Measurements from ENCODE around the gene FOXQ1. TPM values are rescaled to one million over a fixed set of nuclear protein-coding genes. Genes with fewer than 3 reads are reported as not detected.

The FOXQ1 gene
- total and polyA plus RNA-seq, 2 of the 13 experiments (the other 11 are each of a cell fraction or from before 2014, with no cell fraction given): 35.2 to 39.8 TPM

GRCh38 chr6:1264619-1265445 is 47.1 kb upstream of the FOXQ1 start (continued):
- TF ChIP-seq ZNF275 (CRISPR knock-in tag; IDR thresholded peaks at IDR 0.05; ENCODE audit: borderline replicate concordance) (no peak), SRF (IDR thresholded peaks at IDR 0.05; ENCODE audit: low read depth, low read length) (no peak), ZNF770 (CRISPR knock-in tag; IDR thresholded peaks at IDR 0.05) (peak; percentile 90), TSC22D2 (CRISPR knock-in tag; IDR thresholded peaks at IDR 0.05; ENCODE audit: borderline replicate concordance) (no peak), TFDP1 (CRISPR knock-in tag; IDR thresholded peaks at IDR 0.05; ENCODE audit: borderline replicate concordance) (no peak), BRF2 (CRISPR knock-in tag; IDR thresholded peaks at IDR 0.05) (no peak), ZNF615 (CRISPR knock-in tag; IDR thresholded peaks at IDR 0.05; ENCODE audit: borderline replicate concordance) (no peak), ELF3 (CRISPR knock-in tag; IDR thresholded peaks at IDR 0.05) (no peak), NBN (conservative IDR thresholded peaks at IDR 0.05) (no peak), ZNF772 (CRISPR knock-in tag; IDR thresholded peaks at IDR 0.05) (0 out of 2 replicates have a peak, but pooled peaks have one; percentile 51), SP5 (CRISPR knock-in tag; IDR thresholded peaks at IDR 0.05; ENCODE audit: borderline replicate concordance, low read depth) (no peak), HOXA3 (CRISPR knock-in tag; IDR thresholded peaks at IDR 0.05) (no peak), TMF1 (CRISPR knock-in tag; IDR thresholded peaks at IDR 0.05; ENCODE audit: low read depth) (no peak), ZZZ3 (CRISPR knock-in tag; IDR thresholded peaks at IDR 0.05; ENCODE audit: borderline replicate concordance) (no peak), SIN3B (IDR thresholded peaks at IDR 0.05; ENCODE audit: low read length) (no peak), PHF8 (CRISPR knock-in tag; IDR thresholded peaks at IDR 0.05) (no peak), YEATS4 (CRISPR knock-in tag; IDR thresholded peaks at IDR 0.05; ENCODE audit: borderline replicate concordance) (no peak), ZNF333 (CRISPR knock-in tag; IDR thresholded peaks at IDR 0.05; ENCODE audit: borderline replicate concordance) (no peak), MYPOP (CRISPR knock-in tag; IDR thresholded peaks at IDR 0.05) (no peak), TCF7L2 (IDR thresholded peaks at IDR 0.05; ENCODE audit: low read depth, low read length) (no peak), ZFP91 (CRISPR knock-in tag; IDR thresholded peaks at IDR 0.05; ENCODE audit: borderline replicate concordance) (no peak; the same call in 1 of the 2 replicates), ZSCAN29 (CRISPR knock-in tag; conservative IDR thresholded peaks at IDR 0.05) (no peak)
